PFSK-1 (cell line): ENCODE measurements around the gene CAMTA1.

Experiments
- POLR2AphosphoS5 ChIP-seq: IDR thresholded peaks from 2 replicates; pipeline ENCODE4 v1.6.1; 2012; ENCODE audit warnings: low read depth, mild to moderate bottlenecking, control low read depth, low read length, moderate library complexity
- REST ChIP-seq, 2 experiments: IDR thresholded peaks; 2 replicates each; pipeline versions ENCODE4 v1.6.1 to v1.8.0; 2011 to 2012; ENCODE audit warnings: low read depth in 2 of 2, low read length in 2 of 2, control low read depth in 1 of 2, inconsistent platforms in 1 of 2, mild to moderate bottlenecking in 1 of 2, moderate library complexity in 1 of 2; ENCODE audit not compliant: insufficient read depth in 1 of 2

GRCh38 chr1:7127322-7128075 lies 342.2 kb downstream of the CAMTA1 start:
- TF ChIP-seq REST (IDR thresholded peaks at IDR 0.05; ENCODE audit: insufficient read depth in 1 of 2, low read depth in 2 of 2, low read length in 2 of 2) (no peak), POLR2AphosphoS5 (no peak)
